ENCODE data around the gene SIPA1L3. TPM values are rescaled to one million over a fixed set of nuclear protein-coding genes. Genes with fewer than 3 reads are reported as not detected.

SIPA1L3 gene
- total and polyA plus RNA-seq, 2 donors from 2014 or later, result 5.8 to 61.7 TPM

GRCh38 chr19:38164526-38164925, 257.5 kb downstream of the SIPA1L3 start:
- Histone ChIP-seq H3K9ac (ENCODE audit: low read length in 3 of 3) (no peak overlapping the region), H3K36me3 (ENCODE audit: control insufficient read depth in 2 of 3, insufficient read depth in 3 of 3, low read length in 3 of 3) (peaks cover 3 to 32% (median 20%) of the 10 kb centered on the region in 3 donors), H3K4me1 (ENCODE audit: control insufficient read depth in 2 of 3, insufficient read depth in 2 of 3, low read depth in 1 of 3, low read length in 3 of 3) (no peaks in the 10 kb centered on the region), H3K9me3 (ENCODE audit: control insufficient read depth in 2 of 3, insufficient read depth in 1 of 3, low read length in 3 of 3) (peaks cover 0 to 7% (median 0%) of the 10 kb centered on the region in 3 donors), H3K27me3 (ENCODE audit: control insufficient read depth, insufficient read depth, low read length) (no peaks in the 10 kb centered on the region), H3K4me3 (ENCODE audit: low read length in 3 of 3) (no peak overlapping the region), H3K27ac (ENCODE audit: low read depth in 2 of 2, low read length in 2 of 2) (no peak overlapping the region)
- intact Hi-C loops (cut with DNase I), result no loop called here
- FAIRE-seq (no peak), DNase-seq (no peak)
- TF ChIP-seq, protein P1, sequence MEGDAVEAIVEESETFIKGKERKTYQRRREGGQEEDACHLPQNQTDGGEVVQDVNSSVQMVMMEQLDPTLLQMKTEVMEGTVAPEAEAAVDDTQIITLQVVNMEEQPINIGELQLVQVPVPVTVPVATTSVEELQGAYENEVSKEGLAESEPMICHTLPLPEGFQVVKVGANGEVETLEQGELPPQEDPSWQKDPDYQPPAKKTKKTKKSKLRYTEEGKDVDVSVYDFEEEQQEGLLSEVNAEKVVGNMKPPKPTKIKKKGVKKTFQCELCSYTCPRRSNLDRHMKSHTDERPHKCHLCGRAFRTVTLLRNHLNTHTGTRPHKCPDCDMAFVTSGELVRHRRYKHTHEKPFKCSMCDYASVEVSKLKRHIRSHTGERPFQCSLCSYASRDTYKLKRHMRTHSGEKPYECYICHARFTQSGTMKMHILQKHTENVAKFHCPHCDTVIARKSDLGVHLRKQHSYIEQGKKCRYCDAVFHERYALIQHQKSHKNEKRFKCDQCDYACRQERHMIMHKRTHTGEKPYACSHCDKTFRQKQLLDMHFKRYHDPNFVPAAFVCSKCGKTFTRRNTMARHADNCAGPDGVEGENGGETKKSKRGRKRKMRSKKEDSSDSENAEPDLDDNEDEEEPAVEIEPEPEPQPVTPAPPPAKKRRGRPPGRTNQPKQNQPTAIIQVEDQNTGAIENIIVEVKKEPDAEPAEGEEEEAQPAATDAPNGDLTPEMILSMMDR (IDR thresholded peaks at IDR 0.05; ENCODE audit: borderline replicate concordance, extremely low read depth, insufficient read depth), result no peak

DNA sequence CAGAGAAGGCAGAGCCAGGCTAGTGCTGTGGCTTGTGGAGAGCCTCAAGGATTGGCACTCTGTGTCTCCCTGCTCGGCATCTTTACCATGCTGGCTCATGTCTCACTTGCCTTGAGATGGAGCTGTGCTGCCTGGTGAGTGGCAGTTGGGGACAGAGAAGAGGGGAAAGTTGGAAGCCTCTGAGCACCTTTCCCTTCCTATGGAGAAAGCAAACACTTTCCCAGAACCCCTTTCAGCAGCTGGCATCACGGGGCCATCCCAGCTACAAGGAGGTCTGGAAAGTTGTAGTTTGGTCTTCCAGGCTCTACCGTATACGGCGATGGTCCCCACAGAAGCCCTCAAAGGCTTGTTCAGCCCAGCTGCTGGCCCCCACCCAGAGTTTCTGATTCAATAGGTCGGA, 258.3 kb downstream of the SIPA1L3 start:
- Histone ChIP-seq H3K4me3 (ENCODE audit: low read length in 3 of 3) (no peak overlapping the region), H3K4me1 (ENCODE audit: control insufficient read depth in 2 of 3, insufficient read depth in 2 of 3, low read depth in 1 of 3, low read length in 3 of 3) (no peaks in the 10 kb centered on the region), H3K27ac (ENCODE audit: low read depth in 2 of 2, low read length in 2 of 2) (no peak overlapping the region), H3K9me3 (ENCODE audit: control insufficient read depth in 2 of 3, insufficient read depth in 1 of 3, low read length in 3 of 3) (peaks cover 0 to 7% (median 0%) of the 10 kb centered on the region in 3 donors), H3K9ac (ENCODE audit: low read length in 3 of 3) (no peak overlapping the region), H3K27me3 (ENCODE audit: control insufficient read depth, insufficient read depth, low read length) (no peaks in the 10 kb centered on the region), H3K36me3 (ENCODE audit: control insufficient read depth in 2 of 3, insufficient read depth in 3 of 3, low read length in 3 of 3) (peaks cover 3 to 32% (median 20%) of the 10 kb centered on the region in 3 donors)
- no peak for DNase-seq
- intact Hi-C loops (cut with DNase I), result no loop called here
- FAIRE-seq, result no peak
- TF ChIP-seq, protein P1 (IDR thresholded peaks at IDR 0.05; ENCODE audit: borderline replicate concordance, extremely low read depth, insufficient read depth), result no peak

GRCh38 chr19:38168637-38169036, 261.6 kb downstream of the SIPA1L3 start:
- DNase-seq (no peak), FAIRE-seq (no peak)

More at GRCh38 chr19:38168637-38169036, 261.6 kb downstream of the SIPA1L3 start:
- Histone ChIP-seq H3K9me3 (ENCODE audit: control insufficient read depth in 2 of 3, insufficient read depth in 1 of 3, low read length in 3 of 3) (no peaks in the 10 kb centered on the region), H3K9ac (ENCODE audit: low read length in 3 of 3) (no peak overlapping the region), H3K4me1 (ENCODE audit: control insufficient read depth in 2 of 3, insufficient read depth in 2 of 3, low read depth in 1 of 3, low read length in 3 of 3) (no peaks in the 10 kb centered on the region), H3K4me3 (ENCODE audit: low read length in 3 of 3) (no peak overlapping the region), H3K27me3 (ENCODE audit: control insufficient read depth, insufficient read depth, low read length) (no peaks in the 10 kb centered on the region), H3K27ac (ENCODE audit: low read depth in 2 of 2, low read length in 2 of 2) (no peak overlapping the region), H3K36me3 (ENCODE audit: control insufficient read depth in 2 of 3, insufficient read depth in 3 of 3, low read length in 3 of 3) (peaks cover 0 to 20% (median 17%) of the 10 kb centered on the region in 3 donors)
- intact Hi-C loops (cut with DNase I), result no loop called here
- TF ChIP-seq, protein P1 (IDR thresholded peaks at IDR 0.05; ENCODE audit: borderline replicate concordance, extremely low read depth, insufficient read depth), result no peak
